ENCODE data around the gene F10.

- no peak for TF ChIP-seq CTCF (IDR thresholded peaks at IDR 0.05; ENCODE audit: poor library complexity, severe bottlenecking)
- TF ChIP-seq TAF1 (IDR thresholded peaks at IDR 0.05; ENCODE audit: low read depth), result no peak
These were observed 7.0 kb upstream of the F10 start for GRCh38 chr13:113115363-113116205.

Measured in neural cell (in vitro differentiated cells).